OCI-LY7 (cell line): Measurements from ENCODE around the gene C1QL4.

ENCODE experiments used
- EZH2phosphoT487 ChIP-seq: fragments of 200-600 bp; sonication (generic); IDR thresholded peaks from 2 replicates; pipeline ENCODE4 v1.6.1; 2018; ENCODE audit warnings: low read depth, borderline replicate concordance, mild to moderate bottlenecking, mixed run types, antibody characterized with exemption, low read length, moderate library complexity, mixed read lengths
- TF ChIP-seq, protein P1 (sequence below): fragments of 200-600 bp; sonication (generic); conservative IDR thresholded peaks from 2 replicates; pipeline ENCODE4 v1.5.1; 2014; ENCODE audit warnings: mild to moderate bottlenecking, antibody characterized with exemption, low read length, moderate library complexity, mixed read lengths

GRCh38 chr12:49362077-49362476, 25.1 kb upstream of the C1QL4 start:
- TF ChIP-seq, protein P1, sequence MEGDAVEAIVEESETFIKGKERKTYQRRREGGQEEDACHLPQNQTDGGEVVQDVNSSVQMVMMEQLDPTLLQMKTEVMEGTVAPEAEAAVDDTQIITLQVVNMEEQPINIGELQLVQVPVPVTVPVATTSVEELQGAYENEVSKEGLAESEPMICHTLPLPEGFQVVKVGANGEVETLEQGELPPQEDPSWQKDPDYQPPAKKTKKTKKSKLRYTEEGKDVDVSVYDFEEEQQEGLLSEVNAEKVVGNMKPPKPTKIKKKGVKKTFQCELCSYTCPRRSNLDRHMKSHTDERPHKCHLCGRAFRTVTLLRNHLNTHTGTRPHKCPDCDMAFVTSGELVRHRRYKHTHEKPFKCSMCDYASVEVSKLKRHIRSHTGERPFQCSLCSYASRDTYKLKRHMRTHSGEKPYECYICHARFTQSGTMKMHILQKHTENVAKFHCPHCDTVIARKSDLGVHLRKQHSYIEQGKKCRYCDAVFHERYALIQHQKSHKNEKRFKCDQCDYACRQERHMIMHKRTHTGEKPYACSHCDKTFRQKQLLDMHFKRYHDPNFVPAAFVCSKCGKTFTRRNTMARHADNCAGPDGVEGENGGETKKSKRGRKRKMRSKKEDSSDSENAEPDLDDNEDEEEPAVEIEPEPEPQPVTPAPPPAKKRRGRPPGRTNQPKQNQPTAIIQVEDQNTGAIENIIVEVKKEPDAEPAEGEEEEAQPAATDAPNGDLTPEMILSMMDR: no peak
- TF ChIP-seq EZH2phosphoT487: no peak
